NCI-H446 (cell line): ENCODE data around the gene ARFGAP1.
"Not testable (repeated sequence)": the region's sequence is repeated elsewhere in the genome, so short reads cannot be mapped to it uniquely, and the experiment has no call there.

ENCODE experiments used
- DNase-seq, 2 experiments: peaks; one replicate each; lab custom pipeline; 2025; lab: John Stamatoyannopoulos, UW

Gene ARFGAP1

GRCh38 chr20:63240004-63240403 is 32.6 kb upstream of the ARFGAP1 start:
- DNase-seq, result no peak

- DNase-seq, result no peak
Measured at GRCh38 chr20:63241272-63241671, 31.3 kb upstream of the ARFGAP1 start.

GRCh38 chr20:63242736-63243135 is 29.9 kb upstream of the ARFGAP1 start:
- DNase-seq, result no peak

GRCh38 chr20:63243604-63244247 is 28.9 kb upstream of the ARFGAP1 start:
- no peak for DNase-seq

GRCh38 chr20:63244468-63244867 is 28.1 kb upstream of the ARFGAP1 start:
- DNase-seq, result no peak

GRCh38 chr20:63246490-63247288 is 25.9 kb upstream of the ARFGAP1 start:
- no peak for DNase-seq

- no peak for DNase-seq
Measured at GRCh38 chr20:63247671-63248228, 24.9 kb upstream of the ARFGAP1 start.

GRCh38 chr20:63248835-63249591 is 23.6 kb upstream of the ARFGAP1 start:
- no peak for DNase-seq

GRCh38 chr20:63249891-63250290 is 22.7 kb upstream of the ARFGAP1 start:
- no peak for DNase-seq

- DNase-seq, result not testable (repeated sequence)
Measured at GRCh38 chr20:63251350-63251749, 21.3 kb upstream of the ARFGAP1 start.

GRCh38 chr20:63252284-63252711 is 20.3 kb upstream of the ARFGAP1 start:
- DNase-seq, result no peak

GRCh38 chr20:63253065-63253437 is 19.6 kb upstream of the ARFGAP1 start:
- no peak for DNase-seq

GRCh38 chr20:63253438-63254231 is 19.0 kb upstream of the ARFGAP1 start:
- no peak for DNase-seq

- no peak for DNase-seq
Measured at GRCh38 chr20:63254232-63254605, 18.4 kb upstream of the ARFGAP1 start, which contains the start of gene NKAIN4. Gene NKAIN4 (minus strand): TSS chr20:63254463. CDS start chr20:63254450, 13 bp downstream.

- no peak for DNase-seq
Measured at GRCh38 chr20:63254606-63255384, 17.8 kb upstream of the ARFGAP1 start.

- DNase-seq, result no peak
Measured at GRCh38 chr20:63255931-63256704, 16.5 kb upstream of the ARFGAP1 start.

- no peak for DNase-seq
Measured at GRCh38 chr20:63256954-63257353, 15.7 kb upstream of the ARFGAP1 start.

GRCh38 chr20:63257629-63258028 is 15.0 kb upstream of the ARFGAP1 start:
- no peak for DNase-seq

- DNase-seq, result no peak
Measured at GRCh38 chr20:63258781-63259180, 13.8 kb upstream of the ARFGAP1 start.
